SU-DHL-6 (cell line): ENCODE results near the gene KLHL22.

Experiments
- H2AFZ ChIP-seq: fragments of 200-600 bp; sonication (generic); 2 replicates; pipeline ENCODE4 v1.6.1; 2014; ENCODE audit warnings: low read depth, mild to moderate bottlenecking, moderate library complexity, mixed read lengths, antibody characterized with exemption, low read length; ENCODE audit not compliant: severe bottlenecking
- H3F3A ChIP-seq: fragments of 200-600 bp; shearing (Covaris generic); 2 replicates; pipeline ENCODE4 v1.6.0; 2016; ENCODE audit warnings: antibody characterized with exemption, mild to moderate bottlenecking; ENCODE audit not compliant: insufficient read depth
- H3K27ac ChIP-seq: fragments of 200-600 bp; sonication (generic); 2 replicates; pipeline ENCODE4 v1.5.1; 2016; ENCODE audit warnings: low read depth, mild to moderate bottlenecking, low read length, moderate library complexity, mixed read lengths
- H3K27me3 ChIP-seq: fragments of 200-600 bp; sonication (generic), shearing (Covaris generic); 2 replicates; pipeline ENCODE4 v1.6.0; 2014; ENCODE audit warnings: mild to moderate bottlenecking, low read length
- H3K36me3 ChIP-seq: fragments of 200-600 bp; sonication (generic); 2 replicates; pipeline ENCODE4 v1.6.1; 2014; ENCODE audit warnings: mild to moderate bottlenecking, low read length, mixed read lengths
- H3K4me2 ChIP-seq: fragments of 300-600, 200-600 bp; shearing (Covaris generic), sonication (generic); 2 replicates; pipeline ENCODE4 v1.6.0; 2014; ENCODE audit warnings: low read length, low read depth, mild to moderate bottlenecking; ENCODE audit not compliant: poor library complexity, severe bottlenecking
- H3K4me3 ChIP-seq: fragments of 200-600 bp; sonication (generic); 2 replicates; pipeline ENCODE4 v1.5.1; 2014; ENCODE audit warnings: antibody characterized with exemption, low read length, mild to moderate bottlenecking, mixed read lengths; ENCODE audit not compliant: insufficient read depth, poor library complexity, severe bottlenecking
- H3K79me2 ChIP-seq: fragments of 200-600 bp; sonication (generic); 2 replicates; pipeline ENCODE4 v1.6.1; 2014; ENCODE audit warnings: mild to moderate bottlenecking, low read length, moderate library complexity; ENCODE audit not compliant: insufficient read depth
- H3K9ac ChIP-seq: fragments of 200-600 bp; sonication (generic); 2 replicates; pipeline ENCODE4 v1.7.0; 2014; ENCODE audit warnings: mild to moderate bottlenecking, low read length
- H3K9me2 ChIP-seq: fragments of 200-600 bp; sonication (generic); replicated peaks from 2 replicates; pipeline ENCODE4 v1.6.1; 2014; ENCODE audit warnings: low read length; ENCODE audit not compliant: insufficient read depth
- H3K9me3 ChIP-seq: fragments of 200-600 bp; sonication (generic); 2 replicates; pipeline ENCODE4 v1.6.1; 2014; ENCODE audit warnings: low read length, mixed read lengths; ENCODE audit not compliant: insufficient read depth
- H4K20me1 ChIP-seq: fragments of 200-600 bp; sonication (generic); 2 replicates; pipeline ENCODE4 v1.6.1; 2014; ENCODE audit warnings: low read depth, mild to moderate bottlenecking, antibody characterized with exemption, low read length, moderate library complexity, mixed read lengths
- CTCF ChIP-seq: fragments of 200-600 bp; sonication (generic); IDR thresholded peaks from one replicate; pipeline ENCODE4 v1.5.1; 2017; ENCODE audit warnings: antibody characterized with exemption, mild to moderate bottlenecking, low read length, moderate library complexity; ENCODE audit not compliant: insufficient read depth, poor library complexity, severe bottlenecking
- EZH2phosphoT487 ChIP-seq: fragments of 200-600 bp; sonication (generic), shearing (Covaris generic); conservative IDR thresholded peaks from 2 replicates; pipeline ENCODE4 v1.6.1; 2018; ENCODE audit warnings: mild to moderate bottlenecking, antibody characterized with exemption, low read length, moderate library complexity, mixed read lengths

Gene KLHL22

DNA sequence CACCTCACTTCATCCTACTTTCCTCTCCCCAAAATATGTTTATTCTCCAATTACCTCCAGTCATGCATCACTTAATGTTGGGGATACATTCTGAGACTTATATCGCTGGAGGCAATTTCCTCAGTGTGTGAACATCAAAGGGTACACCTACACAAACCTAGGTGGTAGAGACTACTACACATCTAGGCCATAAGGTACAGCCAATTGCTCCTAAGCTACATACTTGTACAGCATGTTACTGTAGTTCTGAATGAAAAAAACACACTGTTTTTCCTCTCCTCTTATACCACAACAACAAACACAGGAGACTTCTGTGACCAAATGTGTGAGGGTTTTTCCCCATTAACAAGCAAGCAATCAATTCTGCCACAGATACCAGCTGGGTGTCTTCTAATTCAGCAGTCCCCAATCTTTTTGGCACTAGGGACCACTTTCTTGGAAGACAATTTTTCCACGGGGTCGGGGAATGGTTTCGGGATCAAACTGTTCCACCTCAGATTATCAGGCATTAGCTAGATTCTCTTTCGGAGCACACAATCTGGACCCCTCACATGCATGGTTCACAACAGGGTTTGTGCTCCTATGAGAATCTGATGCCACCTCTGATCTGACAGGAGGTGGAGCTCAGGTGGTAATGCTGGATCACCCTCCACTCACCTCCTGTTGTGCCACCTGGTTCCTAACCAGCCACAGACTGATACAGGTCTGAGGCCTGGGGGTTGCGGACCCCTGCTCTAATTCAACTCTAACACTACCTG, 5.2 kb downstream of the KLHL22 start:
- no peaks in the 10 kb centered on the region; the same call in 1 of the 2 replicates for H3K79me2 ChIP-seq
- no peaks in the 10 kb centered on the region for H4K20me1 ChIP-seq
- H3K9me3 ChIP-seq: no peaks in the 10 kb centered on the region
- H3K4me2 ChIP-seq: no peak overlapping the region
- no peaks in the 10 kb centered on the region for H3K36me3 ChIP-seq
- H3K4me3 ChIP-seq: no peak overlapping the region
- H2AFZ ChIP-seq: no peak overlapping the region
- H3K9me2 ChIP-seq: no peaks in the 10 kb centered on the region
- H3K27me3 ChIP-seq: no peaks in the 10 kb centered on the region
- no peak for TF ChIP-seq EZH2phosphoT487
- no peak overlapping the region for H3K9ac ChIP-seq
- H3F3A ChIP-seq: no peaks in the 10 kb centered on the region
- no peak overlapping the region for H3K27ac ChIP-seq

DNA sequence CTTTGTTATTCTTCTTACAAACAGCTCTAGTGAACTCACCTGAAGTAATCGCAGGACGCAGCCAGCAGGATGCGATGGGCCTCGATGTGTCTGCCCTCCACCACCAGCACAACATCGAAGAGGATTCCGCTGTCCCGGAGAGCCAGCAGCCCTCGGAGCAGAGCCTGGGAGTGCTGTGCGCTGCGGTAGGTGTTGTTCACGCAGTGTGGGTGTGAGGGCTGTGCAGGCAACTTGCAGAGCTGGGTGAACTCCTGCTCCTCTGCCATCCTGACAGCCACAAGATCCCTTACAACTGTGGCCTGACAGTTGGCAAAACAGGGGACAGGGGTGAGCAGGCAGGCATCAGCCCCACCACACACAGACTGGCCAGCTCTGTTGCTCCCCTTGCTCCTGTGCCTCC, 6.6 kb downstream of the KLHL22 start:
- H3K36me3 ChIP-seq: no peaks in the 10 kb centered on the region
- H3K4me3 ChIP-seq: no peak overlapping the region
- no peaks in the 10 kb centered on the region for H3K9me2 ChIP-seq
- no peaks in the 10 kb centered on the region for H3F3A ChIP-seq
- TF ChIP-seq EZH2phosphoT487 (no peak), CTCF (no peak)
- H3K4me2 ChIP-seq: no peak overlapping the region
- H2AFZ ChIP-seq: no peak overlapping the region
- H3K9ac ChIP-seq: no peak overlapping the region
- H3K79me2 ChIP-seq: no peaks in the 10 kb centered on the region
- no peak overlapping the region for H3K27ac ChIP-seq
- H3K27me3 ChIP-seq: no peaks in the 10 kb centered on the region
- H4K20me1 ChIP-seq: no peaks in the 10 kb centered on the region
- no peaks in the 10 kb centered on the region for H3K9me3 ChIP-seq

GRCh38 chr22:20487715-20488114, 7.9 kb downstream of the KLHL22 start:
- no peaks in the 10 kb centered on the region for H3K9me2 ChIP-seq
- H3K79me2 ChIP-seq: no peaks in the 10 kb centered on the region
- H2AFZ ChIP-seq: no peak overlapping the region
- no peaks in the 10 kb centered on the region for H3K27me3 ChIP-seq
- H3K36me3 ChIP-seq: no peaks in the 10 kb centered on the region
- no peak overlapping the region for H3K4me2 ChIP-seq
- no peaks in the 10 kb centered on the region for H3F3A ChIP-seq
- no peaks in the 10 kb centered on the region for H4K20me1 ChIP-seq
- H3K9me3 ChIP-seq: no peaks in the 10 kb centered on the region
- no peak overlapping the region for H3K4me3 ChIP-seq
- TF ChIP-seq CTCF (no peak), EZH2phosphoT487 (no peak)
- no peak overlapping the region for H3K27ac ChIP-seq
- no peak overlapping the region for H3K9ac ChIP-seq

- Histone ChIP-seq H2AFZ (no peak overlapping the region), H3K9me2 (no peaks in the 10 kb centered on the region), H3K9ac (no peak overlapping the region), H3K79me2 (no peaks in the 10 kb centered on the region), H3F3A (no peaks in the 10 kb centered on the region), H3K27me3 (no peaks in the 10 kb centered on the region), H3K36me3 (no peaks in the 10 kb centered on the region), H3K27ac (no peak overlapping the region), H3K4me3 (no peak overlapping the region), H3K4me2 (no peak overlapping the region), H3K9me3 (no peaks in the 10 kb centered on the region), H4K20me1 (no peaks in the 10 kb centered on the region)
- no peak for TF ChIP-seq CTCF
- TF ChIP-seq EZH2phosphoT487: no peak
Observed at GRCh38 chr22:20486229-20486628, 9.4 kb downstream of the KLHL22 start.
